T-helper 1 cell (primary cell): Measurements from ENCODE around the gene GM2A.

Experiments used
- DNase-seq, 5 donors: peaks; one replicate each; pipeline ENCODE4 v3.0.0-alpha.2; 2012 to 2020
- total RNA-seq, 4 donors: gene quantifications; one replicate each; lab custom pipeline; 2026; lab: John Stamatoyannopoulos, UW

GM2A gene
- total RNA-seq = 11.7 to 18.5 (median 14.0) reads per million in 4 donors

DNA sequence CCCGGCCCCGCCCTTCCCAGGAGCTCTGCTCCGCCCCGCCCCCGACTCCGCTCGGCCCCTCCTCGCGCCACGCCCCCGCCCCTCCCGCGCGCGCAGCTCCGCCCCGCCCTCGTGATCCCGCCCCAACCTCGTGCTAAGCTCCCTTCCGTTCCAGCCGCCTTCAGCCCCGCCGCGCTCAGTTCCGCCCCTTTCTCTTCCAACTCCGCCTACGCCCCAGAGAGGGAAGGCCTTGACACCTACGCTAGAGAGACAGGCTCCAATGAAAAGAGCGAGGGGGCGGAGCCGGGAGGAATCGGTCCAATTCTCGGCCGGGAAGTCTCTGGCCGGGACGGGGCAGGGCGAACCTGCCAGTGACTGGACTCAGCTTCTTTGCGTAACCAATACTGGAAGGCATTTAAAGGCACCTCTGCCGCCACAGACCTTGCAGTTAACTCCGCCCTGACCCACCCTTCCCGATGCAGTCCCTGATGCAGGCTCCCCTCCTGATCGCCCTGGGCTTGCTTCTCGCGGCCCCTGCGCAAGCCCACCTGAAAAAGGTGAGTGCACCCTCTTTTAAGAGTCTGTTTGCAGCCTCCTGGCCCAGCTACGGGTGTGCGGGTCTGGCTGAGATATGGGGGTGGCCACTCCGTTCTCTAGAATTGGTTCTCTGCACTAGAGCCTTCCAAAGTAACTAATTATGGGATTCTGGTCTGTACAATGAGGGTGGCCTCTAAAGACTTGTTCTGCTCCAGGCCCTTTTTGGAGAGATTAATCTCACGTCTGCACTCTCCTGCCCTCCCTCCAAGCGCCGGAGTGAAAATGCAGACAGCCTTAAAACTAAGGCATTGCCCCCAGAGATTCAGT lies at the start of gene GM2A:
GM2A (plus strand) TSS at position 424 of the 843 bp plus-strand sequence; CDS start at position 456, 32 bp downstream.
- peak; percentile 94 to 99 (median 97) for DNase-seq

DNA sequence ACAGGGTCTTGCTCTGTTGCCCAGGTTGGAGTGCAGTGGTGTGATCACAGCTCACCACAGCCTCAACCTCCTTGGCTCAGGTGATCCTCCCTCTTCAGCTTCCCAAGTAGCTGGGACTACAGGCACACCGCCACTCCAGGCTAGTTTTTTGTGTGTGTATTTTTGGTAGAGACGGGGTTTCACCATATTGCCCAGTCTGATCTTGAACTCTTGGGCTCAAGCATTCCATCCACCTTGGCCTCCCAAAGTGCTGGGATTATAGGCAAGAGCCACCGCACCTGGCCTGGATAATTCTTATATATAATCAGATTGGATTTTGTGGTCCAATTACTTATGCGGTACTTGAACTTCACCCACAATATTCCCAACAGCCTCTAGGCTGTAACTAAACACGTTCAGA lies 48.9 kb upstream of the GM2A start:
- no peak for DNase-seq

- DNase-seq = no peak
Measured at GRCh38 chr5:151205411-151205810, 47.6 kb upstream of the GM2A start.

- DNase-seq = no peak
Measured at GRCh38 chr5:151208481-151208914, 44.5 kb upstream of the GM2A start.

- DNase-seq = peak in 1 of 5 donors; percentile 26
Measured at GRCh38 chr5:151212406-151212798, 40.6 kb upstream of the GM2A start.

DNA sequence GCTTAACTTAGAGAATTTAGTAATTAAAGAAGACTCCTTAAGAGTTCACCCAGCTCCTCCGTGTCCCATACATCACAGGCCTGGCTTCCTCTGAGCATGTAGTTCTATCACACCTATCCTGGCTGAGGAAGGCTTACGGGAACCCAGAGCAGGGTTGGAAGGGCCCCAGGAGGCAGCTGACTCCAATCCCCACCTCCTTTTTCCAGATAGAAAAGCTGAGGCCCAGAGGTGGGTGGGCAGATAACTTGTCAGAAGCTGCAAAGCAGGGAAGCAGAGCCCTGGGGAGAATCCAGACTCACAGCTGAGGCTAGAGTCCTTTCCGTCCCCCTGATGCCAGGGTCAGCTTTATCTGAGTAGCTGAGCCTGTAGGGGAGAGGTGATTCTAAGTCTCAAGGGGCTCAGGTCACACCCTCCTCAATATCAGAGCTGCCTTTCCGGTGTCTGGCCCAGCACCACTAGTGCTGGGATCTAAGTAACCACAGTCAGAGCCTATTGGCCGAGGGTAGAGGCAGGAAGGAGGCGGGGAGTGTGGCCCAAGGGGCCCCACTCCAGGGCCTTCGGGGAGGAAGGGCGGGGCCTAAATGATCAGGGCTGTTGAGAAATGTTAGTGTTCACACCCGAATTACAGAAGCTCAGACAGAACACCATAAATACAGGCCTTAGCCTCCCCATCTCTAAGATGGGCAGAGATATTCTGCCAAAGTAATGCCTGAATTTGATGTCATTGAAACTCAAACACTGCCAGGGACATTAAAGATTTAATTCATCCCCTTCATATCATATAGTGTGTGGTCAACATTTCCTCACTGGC lies 39.0 kb upstream of the GM2A start:
- peak; percentile 67 to 95 (median 80) for DNase-seq

DNA sequence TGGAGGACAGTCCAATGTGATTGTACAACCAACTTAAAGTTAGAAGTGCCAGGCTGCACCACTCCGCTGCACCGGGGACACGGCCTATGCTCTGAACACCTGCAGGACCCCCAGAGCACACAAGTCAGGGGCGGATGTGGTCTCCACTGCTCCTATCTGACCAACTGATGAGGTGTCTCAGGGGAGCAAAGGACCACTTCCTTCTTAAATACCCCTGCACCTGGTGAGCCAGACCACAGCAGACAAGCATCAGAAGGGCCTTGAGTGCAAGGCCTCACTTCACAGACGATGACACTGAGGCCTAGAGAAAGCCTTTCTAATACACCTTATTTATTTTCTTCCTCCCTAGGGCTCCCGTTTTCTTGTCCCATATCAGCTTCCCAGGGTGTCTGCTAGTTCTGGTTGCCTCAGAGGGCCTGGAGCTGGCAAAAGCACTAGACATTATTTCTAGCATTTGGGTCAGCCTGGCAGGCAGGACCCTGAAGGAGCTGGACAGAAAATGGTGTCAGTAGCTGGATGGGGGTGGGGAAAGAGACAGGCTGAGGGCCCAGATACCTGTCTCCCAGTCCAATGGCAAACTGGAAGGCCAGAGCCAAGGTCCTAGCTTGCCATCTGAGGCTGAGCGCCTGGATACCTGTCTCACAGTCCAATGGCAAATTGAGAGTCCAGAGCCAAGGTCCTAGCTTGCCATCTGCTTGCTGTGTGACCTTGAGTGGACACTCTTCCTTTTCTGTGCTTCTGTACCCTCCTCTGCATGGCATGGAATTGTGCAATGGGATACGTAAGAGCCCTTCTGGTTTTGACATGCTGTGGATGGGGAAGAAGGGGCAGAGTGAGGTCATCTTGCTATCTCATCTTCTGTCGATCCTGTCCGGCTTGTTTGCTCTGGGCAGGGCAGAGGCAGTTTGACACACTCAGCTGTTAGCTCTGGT lies 38.1 kb upstream of the GM2A start:
- DNase-seq = peak in 2 of 5 donors; percentile 16 to 76

DNA sequence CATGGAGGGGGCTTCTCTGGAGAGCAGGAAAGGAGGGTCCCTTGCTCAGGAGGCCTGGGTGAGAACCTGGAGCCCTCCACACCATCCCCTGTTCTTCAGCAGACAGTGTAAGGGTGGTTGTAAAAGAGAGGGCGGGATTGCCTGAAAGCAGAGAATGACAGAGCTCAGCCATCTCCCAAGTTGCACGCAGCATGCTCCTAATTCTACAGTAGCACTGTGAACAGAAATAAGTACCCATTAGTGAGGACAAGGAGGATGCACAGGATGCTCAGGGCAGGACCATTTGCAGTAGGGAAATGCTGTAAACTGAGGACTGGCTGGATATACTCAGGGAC lies 37.5 kb upstream of the GM2A start:
- DNase-seq = no peak

- DNase-seq = no peak
Measured at GRCh38 chr5:151216781-151217180, 36.2 kb upstream of the GM2A start.

- DNase-seq = no peak
Measured at GRCh38 chr5:151218177-151218576, 34.8 kb upstream of the GM2A start.

GRCh38 chr5:151219138-151219537 lies 33.8 kb upstream of the GM2A start:
- DNase-seq = no peak

- DNase-seq = no peak
Measured at GRCh38 chr5:151219789-151220188, 33.2 kb upstream of the GM2A start.

DNA sequence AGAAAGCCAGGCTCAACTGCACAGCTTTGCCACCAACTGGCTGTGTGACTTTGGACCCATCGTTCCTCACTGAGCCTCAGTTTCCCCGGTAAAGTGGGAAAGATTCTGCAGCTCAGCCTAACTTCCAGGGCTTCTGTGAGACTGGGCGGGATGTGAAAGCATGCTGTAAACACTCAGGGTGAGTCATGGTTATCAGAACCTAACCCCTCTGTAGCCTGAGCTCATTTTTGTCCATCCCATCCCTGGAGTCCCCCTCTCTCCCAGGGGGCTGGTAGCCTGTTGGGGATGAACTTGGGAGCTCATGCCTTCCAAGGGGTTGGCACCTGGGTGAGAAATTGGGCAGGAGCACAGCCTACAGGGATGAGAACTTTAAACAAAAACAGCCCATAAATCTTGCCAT lies 31.4 kb upstream of the GM2A start:
- no peak for DNase-seq

- no peak for DNase-seq
Measured at GRCh38 chr5:151222054-151222789, 30.8 kb upstream of the GM2A start.

GRCh38 chr5:151222790-151223446 lies 30.1 kb upstream of the GM2A start:
- DNase-seq = peak in 3 of 5 donors; percentile 28 to 70 (median 33)

- peak in 2 of 5 donors; percentile 36 to 63 for DNase-seq
Measured at GRCh38 chr5:151223447-151224264, 29.3 kb upstream of the GM2A start, which contains the start of gene CCDC69. Gene CCDC69, minus strand, starts transcription at chr5:151224092. Its CDS starts 122 bp downstream, at chr5:151223970.

GRCh38 chr5:151224372-151224771 lies 28.6 kb upstream of the GM2A start:
- DNase-seq = no peak

DNA sequence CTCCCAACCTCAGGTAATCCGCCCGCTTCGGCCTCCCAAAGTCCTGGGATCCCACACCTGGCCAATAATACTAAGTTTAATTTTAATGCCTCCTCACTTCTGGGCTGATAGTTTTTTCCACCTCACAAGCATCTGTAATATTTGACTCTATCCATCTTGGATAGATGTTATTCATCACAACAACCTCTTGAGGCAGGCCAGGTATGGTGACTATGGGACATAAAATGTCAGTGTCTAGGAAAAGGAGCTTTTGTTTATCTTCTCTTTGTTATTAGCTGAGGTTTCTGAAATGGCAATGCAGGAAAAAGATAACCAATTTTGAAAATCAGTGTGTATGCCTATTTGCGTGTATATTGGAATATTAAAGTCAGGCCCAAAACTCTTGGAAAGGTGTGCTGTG lies 27.9 kb upstream of the GM2A start:
- no peak for DNase-seq

- no peak for DNase-seq
Measured at GRCh38 chr5:151225475-151225874, 27.5 kb upstream of the GM2A start.

DNA sequence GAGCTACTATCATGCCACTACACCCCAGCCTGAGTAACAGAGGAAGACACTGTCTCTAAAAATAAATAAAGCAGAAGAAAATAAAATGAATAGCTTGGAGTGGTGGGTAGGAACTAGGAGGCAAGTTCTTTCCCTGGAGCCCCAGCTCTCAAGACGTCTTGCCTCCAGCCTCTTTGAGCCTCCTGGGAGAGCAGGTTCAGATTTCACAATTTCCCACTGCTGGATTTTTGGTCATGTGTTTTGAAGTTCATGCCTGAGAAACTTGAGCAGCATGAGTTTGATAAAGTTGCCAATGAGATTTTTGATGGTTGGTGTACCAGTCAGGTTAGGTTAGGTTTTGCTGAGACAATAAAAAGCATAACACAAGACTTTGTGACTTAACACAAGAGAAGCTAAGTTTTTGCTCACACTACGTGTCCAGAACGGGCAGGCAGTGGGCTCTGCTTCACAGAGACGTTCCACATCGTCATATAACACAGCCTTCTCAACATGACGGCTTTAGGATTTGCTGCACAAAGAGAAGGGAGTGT lies 25.0 kb upstream of the GM2A start:
- DNase-seq = no peak
